Stimulated activated CD4-positive, alpha-beta T cell treated with anti-CD3 and anti-CD28 coated beads, TNF-alpha, amount 100 ng/mL, for 1 hour (primary cell): ENCODE results near the gene POLR2L.

ENCODE experiments used
- DNase-seq, 3 donors: peaks; one replicate each; pipeline ENCODE4 v3.0.0-alpha.2; 2020; ENCODE audit warnings: low read depth in 3 of 3, low spot score in 1 of 3

POLR2L gene

DNA sequence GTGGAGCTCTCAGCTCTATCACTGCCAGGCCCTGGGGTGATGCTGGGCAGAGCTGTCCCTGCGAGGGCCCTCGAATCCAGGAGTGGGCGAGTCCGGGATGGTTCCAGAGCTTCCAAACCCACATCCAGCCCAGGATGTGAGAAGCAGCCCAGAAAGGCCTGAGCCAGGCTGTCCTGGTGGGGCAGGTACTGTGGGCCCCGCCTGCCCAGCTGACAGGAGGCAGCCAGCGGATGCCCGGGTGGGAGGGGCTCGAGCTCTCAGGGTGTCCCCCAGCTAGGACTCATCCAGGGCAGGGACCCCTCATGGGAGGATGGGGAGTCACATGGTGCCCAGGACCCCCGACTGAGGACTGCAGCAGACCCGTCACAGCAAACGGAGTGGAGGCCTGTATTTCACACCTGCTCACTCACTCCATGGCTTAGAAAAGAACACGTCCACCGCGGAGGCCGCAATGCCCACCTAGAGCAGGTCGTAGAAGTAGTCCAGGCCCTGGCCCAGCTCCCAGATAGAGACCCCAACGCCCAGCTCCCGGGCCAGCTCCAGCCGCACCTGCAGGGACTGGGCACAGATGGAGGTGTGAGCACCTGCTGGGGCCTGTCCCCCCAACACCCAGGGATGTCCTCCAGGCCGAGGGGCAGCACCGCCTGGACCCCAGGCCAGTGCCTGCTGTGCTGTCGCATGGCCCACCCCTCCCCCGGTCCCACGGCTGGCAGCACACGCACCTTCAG, 27.2 kb upstream of the POLR2L start:
- no peak for DNase-seq

DNA sequence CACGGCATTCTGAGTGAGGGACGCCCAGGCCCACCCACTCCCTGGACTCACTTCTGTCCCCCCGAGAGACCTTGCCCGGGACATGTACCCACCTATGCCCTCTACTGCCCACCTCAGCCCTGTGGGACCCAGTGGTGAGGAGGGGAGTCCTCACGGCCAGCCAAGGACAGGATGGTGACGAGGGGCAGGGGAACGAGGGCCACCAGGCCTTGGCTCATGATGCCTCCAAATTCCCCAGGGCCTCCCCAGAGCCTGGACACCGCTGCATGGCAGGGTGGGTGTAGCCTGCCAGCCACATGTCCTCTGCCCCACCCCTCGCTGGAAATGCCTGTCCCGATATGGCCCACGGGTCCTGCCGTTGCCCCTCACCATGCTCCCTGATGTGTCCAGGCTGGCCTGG, 26.5 kb upstream of the POLR2L start:
- DNase-seq, result no peak

- no peak for DNase-seq
These were observed 26.1 kb upstream of the POLR2L start for GRCh38 chr11:868394-868793.

- DNase-seq, result no peak
These were observed 25.6 kb upstream of the POLR2L start for GRCh38 chr11:867856-868358.

GRCh38 chr11:866481-866880, 24.2 kb upstream of the POLR2L start:
- no peak for DNase-seq

DNA sequence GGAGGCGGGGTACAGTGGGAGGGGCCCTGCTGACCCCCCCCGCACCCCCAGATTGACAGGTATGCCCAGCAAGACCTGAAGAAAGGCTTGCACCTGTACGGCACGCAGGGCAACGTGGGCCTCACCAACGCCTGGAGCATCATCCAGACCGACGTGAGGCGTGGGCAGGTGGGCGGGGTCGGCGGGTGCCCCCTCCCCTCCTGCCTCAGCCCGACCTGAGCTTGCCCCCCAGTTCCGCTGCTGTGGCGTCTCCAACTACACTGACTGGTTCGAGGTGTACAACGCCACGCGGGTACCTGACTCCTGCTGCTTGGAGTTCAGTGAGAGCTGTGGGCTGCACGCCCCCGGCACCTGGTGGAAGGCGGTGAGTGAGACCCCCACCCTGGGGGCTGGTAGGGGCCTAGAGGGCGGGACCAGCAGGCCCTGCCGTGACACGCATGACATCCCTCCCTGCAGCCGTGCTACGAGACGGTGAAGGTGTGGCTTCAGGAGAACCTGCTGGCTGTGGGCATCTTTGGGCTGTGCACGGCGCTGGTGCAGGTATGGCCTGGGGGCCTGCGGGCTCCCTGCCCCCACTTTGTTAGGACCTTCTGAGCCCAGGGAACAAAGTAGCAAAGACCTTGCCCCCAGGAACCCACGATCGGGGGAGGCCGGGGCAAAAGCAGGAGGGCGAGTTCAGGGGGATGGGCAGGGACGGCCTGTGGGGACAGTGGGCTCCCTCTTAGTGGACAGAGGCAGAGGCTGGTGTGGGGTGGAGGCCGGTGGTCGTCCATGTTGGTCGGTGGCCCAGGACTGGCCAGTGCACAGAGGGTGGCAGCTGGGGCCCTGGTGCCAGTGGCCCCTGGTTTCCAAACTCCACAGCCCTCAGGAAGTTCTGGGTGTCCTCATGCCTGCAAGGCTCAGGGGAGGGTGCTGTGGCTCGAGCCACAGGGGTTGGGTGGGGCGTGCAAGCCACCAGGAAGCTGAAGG, 23.4 kb upstream of the POLR2L start:
- no peak for DNase-seq

GRCh38 chr11:864898-865297, 22.6 kb upstream of the POLR2L start:
- DNase-seq, result no peak

DNA sequence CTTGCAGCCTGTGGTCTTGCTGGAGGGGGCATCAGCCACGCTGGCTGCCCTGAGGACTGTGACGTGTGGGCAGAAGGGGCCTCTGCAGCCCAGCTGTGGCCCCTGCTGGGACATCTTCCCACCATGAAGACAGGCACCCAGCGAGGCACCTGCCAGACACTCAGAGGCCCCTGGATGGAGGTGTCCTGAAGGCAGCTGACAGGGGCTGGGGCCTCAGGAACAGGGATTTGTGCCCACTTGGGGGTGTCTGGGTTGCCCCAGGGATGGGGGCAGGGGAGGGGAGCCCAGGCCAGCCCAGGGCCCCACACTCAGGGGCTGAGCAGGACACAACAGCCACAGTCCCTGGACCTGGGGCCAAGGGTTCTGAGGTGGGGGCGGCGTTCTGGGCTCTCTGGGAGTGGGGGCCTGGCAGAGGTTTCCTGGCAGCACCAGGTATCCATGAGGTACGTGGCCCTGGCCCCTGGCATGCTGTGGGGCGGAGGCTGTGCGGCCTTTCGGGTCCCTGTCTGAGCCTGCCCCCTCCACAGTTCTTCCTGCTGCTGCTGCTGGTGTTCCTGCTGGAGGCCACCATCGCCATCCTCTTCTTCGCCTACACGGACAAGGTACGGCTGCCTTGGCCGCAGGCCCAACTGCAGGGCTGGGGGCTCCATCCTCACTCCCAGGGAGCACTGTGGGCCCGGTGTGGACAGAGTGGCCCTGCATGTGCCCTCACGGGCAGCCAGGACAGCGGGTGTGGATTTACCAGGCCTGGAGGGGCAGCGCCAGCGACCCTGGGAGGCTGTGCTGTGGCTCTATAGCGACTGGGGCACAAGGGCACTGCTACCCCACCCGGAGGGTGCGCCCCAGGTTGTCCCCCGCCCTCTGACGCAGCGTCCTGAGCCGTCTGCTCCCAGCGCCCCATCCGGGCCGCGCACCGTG, 21.8 kb upstream of the POLR2L start:
- no peak for DNase-seq

- DNase-seq, result no peak
These were observed 20.9 kb upstream of the POLR2L start for GRCh38 chr11:863023-863909.

DNA sequence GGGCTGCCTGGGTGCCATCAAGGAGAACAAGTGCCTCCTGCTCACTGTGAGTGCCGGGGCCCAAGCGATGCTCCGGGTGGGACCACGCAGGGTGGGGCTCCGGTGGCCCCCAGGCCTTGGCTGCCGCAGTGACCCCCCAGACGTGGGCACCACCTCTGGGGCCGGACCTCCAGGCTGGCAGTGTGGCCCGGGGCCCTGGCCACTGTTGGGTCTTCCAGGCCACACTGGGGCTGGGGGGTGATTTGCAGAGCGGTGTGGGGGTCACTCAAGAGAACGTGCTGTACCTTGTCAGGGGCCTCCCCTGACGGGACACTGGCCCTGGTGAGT, 20.3 kb upstream of the POLR2L start:
- DNase-seq, result no peak

GRCh38 chr11:862081-862661, 19.8 kb upstream of the POLR2L start:
- DNase-seq, result no peak

DNA sequence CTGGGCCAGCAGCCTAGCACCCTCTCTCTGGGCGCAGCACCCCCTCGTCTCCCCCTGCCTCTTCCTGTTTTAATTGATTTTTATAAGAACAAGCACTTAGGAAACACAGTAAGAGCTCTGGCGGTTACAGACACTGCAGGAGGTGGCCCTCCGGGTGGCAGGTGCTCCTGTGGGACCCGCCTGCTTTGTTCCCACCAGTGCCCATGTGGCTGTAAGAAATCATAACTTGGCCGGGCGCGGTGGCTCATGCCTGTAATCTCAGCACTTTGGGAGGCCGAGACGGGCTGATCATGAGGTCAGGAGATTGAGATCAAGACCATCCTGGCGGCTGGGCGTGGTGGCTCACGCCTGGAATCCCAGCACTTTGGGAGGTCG, 18.8 kb upstream of the POLR2L start:
- DNase-seq, result no peak

DNA sequence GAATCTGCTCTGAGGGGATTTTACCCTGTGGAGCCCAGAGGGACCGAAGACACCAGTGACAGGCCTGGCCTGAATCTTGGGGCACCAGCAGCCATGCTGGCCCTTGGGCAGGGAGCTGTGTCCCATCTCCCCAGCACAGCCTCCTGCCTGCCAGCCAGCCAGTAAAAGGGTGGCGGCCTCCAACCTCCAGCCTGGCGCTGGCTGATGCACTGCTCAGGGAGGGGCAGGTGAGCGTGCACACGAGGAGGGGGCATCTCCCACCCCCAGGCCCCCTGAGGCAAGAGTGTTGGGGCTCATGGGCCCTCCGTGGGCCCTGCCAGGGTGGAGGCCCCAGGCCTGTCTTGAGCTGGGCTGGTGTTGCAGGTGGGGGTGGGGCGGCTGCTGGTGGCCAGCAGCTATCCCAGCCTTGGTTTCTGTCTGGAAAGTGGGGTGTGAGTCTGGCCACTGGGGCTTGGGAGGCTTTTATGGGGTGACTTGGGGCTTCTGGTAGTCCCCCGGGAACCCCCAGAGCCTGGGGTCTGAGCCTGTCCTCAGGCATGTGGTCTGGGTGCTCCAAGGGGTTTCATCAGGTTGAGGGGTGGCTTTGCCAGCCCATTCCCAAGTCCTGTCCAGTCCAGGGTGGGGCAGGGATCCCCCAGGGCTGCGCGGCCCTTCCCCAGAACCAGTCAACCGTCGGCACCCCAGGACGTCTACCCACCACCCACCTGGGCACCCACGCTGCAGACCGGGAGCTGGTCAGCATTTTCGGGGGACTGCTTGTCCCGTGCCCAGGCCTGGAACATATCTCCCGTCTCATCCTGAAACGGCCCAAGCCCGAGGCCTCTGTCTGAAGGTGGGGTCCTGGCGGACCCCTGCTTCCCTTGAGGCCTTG, 18.1 kb upstream of the POLR2L start:
- DNase-seq, result no peak

- no peak for DNase-seq
These were observed 17.2 kb upstream of the POLR2L start for GRCh38 chr11:859394-860131.

DNA sequence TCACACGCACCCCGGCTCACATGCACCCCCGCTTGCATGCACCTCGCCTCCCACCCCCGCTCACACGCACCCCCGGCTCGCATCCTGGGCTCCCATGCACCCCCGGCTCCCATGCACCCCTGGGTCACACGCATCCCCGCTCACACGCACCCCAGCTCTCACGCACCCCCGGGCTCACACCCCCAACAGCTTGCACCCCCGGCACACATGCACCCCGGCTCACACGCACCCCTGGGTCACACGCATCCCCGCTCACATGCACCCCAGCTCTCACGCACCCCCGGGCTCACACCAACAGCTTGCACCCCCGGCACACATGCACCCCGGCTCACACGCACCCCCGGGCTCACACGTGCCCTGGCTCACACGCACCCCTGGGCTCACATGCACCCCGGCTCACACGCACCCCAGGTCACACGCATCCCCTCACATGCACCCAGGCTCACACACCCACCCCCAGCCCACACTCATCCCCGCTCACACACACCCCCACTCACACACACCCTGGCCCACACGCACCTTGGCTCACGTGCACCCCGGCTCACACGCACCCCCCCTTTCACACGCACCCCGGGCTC, 16.5 kb upstream of the POLR2L start:
- no peak for DNase-seq

GRCh38 chr11:858053-858761, 15.9 kb upstream of the POLR2L start:
- no peak for DNase-seq

DNA sequence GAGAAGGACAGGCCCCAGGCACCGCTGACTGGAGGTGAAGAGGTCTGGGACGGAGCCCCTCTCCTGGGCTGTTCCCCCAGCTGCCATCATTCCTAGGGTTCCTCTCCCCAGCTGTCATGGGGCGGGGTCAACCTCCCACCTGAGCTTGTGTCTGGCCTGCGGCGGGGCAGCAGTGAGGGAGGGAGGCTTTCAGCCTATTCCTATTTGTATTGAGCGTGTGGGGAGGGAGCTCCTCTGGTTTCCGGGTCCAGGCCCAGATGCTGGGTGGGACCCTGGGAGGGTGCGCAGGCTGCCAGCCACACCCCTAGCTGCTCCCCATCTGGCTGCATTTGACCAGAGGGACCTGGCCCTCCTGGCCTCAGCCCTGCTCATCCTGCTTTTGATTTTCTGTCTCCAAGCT, 14.1 kb upstream of the POLR2L start:
- no peak for DNase-seq
